HepG2 (cell line): ENCODE measurements around the gene PARP2. TPM values are rescaled to one million over a fixed set of nuclear protein-coding genes. Genes with fewer than 3 reads are reported as not detected.

Experiments
- ATF7 ChIP-seq, 2 experiments: fragments of 450-650 bp in 1 of 2; sonication (generic) in 1 of 2; formaldehyde crosslinking in 1 of 2; IDR thresholded peaks; 2 replicates each; pipeline versions ENCODE4 v1.4.0 to v1.6.1; 2016 to 2020; ENCODE audit warnings: antibody characterized with exemption in 1 of 2, mild to moderate bottlenecking in 1 of 2, missing genetic modification reagents in 1 of 2
- BRD4 ChIP-seq: sonication (generic); formaldehyde crosslinking; IDR thresholded peaks from 2 replicates; pipeline ENCODE4 v1.4.0; 2020; ENCODE audit warnings: missing genetic modification reagents
- CENPT ChIP-seq: sonication (generic); formaldehyde crosslinking; IDR thresholded peaks from 2 replicates; pipeline ENCODE4 v1.8.0; 2022; ENCODE audit warnings: low read depth, mild to moderate bottlenecking, moderate library complexity, missing genetic modification reagents
- DMAP1 ChIP-seq: IDR thresholded peaks from 2 replicates; pipeline ENCODE4 v1.6.1; 2016
- FLYWCH1 ChIP-seq: sonication (generic); formaldehyde crosslinking; IDR thresholded peaks from 2 replicates; pipeline ENCODE4 v1.8.1; 2023; ENCODE audit warnings: mild to moderate bottlenecking, missing genetic modification reagents
- HMGA1 ChIP-seq: sonication (generic); formaldehyde crosslinking; conservative IDR thresholded peaks from 2 replicates; pipeline ENCODE4 v1.4.0; 2020; ENCODE audit warnings: missing genetic modification reagents
- HMGXB3 ChIP-seq: sonication (generic); formaldehyde crosslinking; IDR thresholded peaks from 2 replicates; pipeline ENCODE4 v1.4.0; 2020; ENCODE audit warnings: missing genetic modification reagents, borderline replicate concordance
- KLF11 ChIP-seq: IDR thresholded peaks from 2 replicates; pipeline ENCODE4 v1.6.1; 2016; ENCODE audit warnings: missing compliant biosample characterization
- NBN ChIP-seq: fragments of 450-650 bp; conservative IDR thresholded peaks from 2 replicates; pipeline ENCODE4 v1.6.1; 2017
- NR3C1 ChIP-seq: sonication (generic); formaldehyde crosslinking; IDR thresholded peaks from 2 replicates; pipeline ENCODE4 v1.4.0; 2020; ENCODE audit warnings: missing genetic modification reagents
- RBM22 ChIP-seq: fragments of 200-400 bp; formaldehyde crosslinking; optimal IDR thresholded peaks from 2 replicates; pipeline ENCODE3; 2017; ENCODE audit warnings: mild to moderate bottlenecking, low read length, moderate library complexity
- RFX1 ChIP-seq: fragments of 450-650 bp; IDR thresholded peaks from 2 replicates; pipeline ENCODE4 v1.6.1; 2017
- RXRB ChIP-seq: IDR thresholded peaks from 2 replicates; pipeline ENCODE4 v1.6.1; 2016; ENCODE audit warnings: borderline replicate concordance, missing genetic modification reagents, missing compliant biosample characterization
- SMAD1 ChIP-seq: sonication (generic); formaldehyde crosslinking; IDR thresholded peaks from 2 replicates; pipeline ENCODE4 v1.4.0; 2020; ENCODE audit warnings: missing genetic modification reagents, low read depth, mild to moderate bottlenecking, borderline replicate concordance
- SMYD3 ChIP-seq: sonication (generic); formaldehyde crosslinking; IDR thresholded peaks from 2 replicates; pipeline ENCODE4 v1.8.1; 2023; ENCODE audit warnings: mild to moderate bottlenecking, missing genetic modification reagents
- ZBTB3 ChIP-seq: sonication (generic); formaldehyde crosslinking; IDR thresholded peaks from 2 replicates; pipeline ENCODE4 v1.4.0; 2020; ENCODE audit warnings: low read depth, mild to moderate bottlenecking, moderate library complexity, missing genetic modification reagents, borderline replicate concordance
- ZNF124 ChIP-seq: sonication (generic); formaldehyde crosslinking; IDR thresholded peaks from 2 replicates; pipeline ENCODE4 v1.4.0; 2020; ENCODE audit warnings: missing genetic modification reagents
- ZNF256 ChIP-seq: sonication (generic); formaldehyde crosslinking; conservative IDR thresholded peaks from 2 replicates; pipeline ENCODE4 v1.4.0; 2020; ENCODE audit warnings: missing genetic modification reagents
- ZNF263 ChIP-seq: sonication (generic); formaldehyde crosslinking; IDR thresholded peaks from 2 replicates; pipeline ENCODE4 v1.4.0; 2020; ENCODE audit warnings: missing genetic modification reagents
- ZNF326 ChIP-seq: sonication (generic); formaldehyde crosslinking; IDR thresholded peaks from 2 replicates; pipeline ENCODE4 v1.4.0; 2020; ENCODE audit warnings: missing genetic modification reagents, borderline replicate concordance
- ZNF512 ChIP-seq: sonication (generic); formaldehyde crosslinking; IDR thresholded peaks from 2 replicates; pipeline ENCODE4 v1.4.0; 2020; ENCODE audit warnings: mild to moderate bottlenecking, missing genetic modification reagents
- ZNF672 ChIP-seq: sonication (generic); formaldehyde crosslinking; IDR thresholded peaks from 2 replicates; pipeline ENCODE4 v1.8.1; 2022; ENCODE audit warnings: missing genetic modification reagents
- ZNF879 ChIP-seq: sonication (generic); formaldehyde crosslinking; IDR thresholded peaks from 2 replicates; pipeline ENCODE4 v1.8.1; 2023; ENCODE audit warnings: missing genetic modification reagents
- polyA plus RNA-seq, 8 experiments: library from polyadenylated mRNA; depleted of rRNA in 3 of 8; stranded (reverse) in 7 of 8; unstranded in 1 of 8; fragments of >200 nt; fragmentation: Illumina TruSeq in 4 of 8; extraction: Trizol in 4 of 8; gene quantifications; 2 replicates each; pipeline versions ENCODE4 v1.2.1 to v1.2.3, GENCODE V29; 2011 to 2016; ENCODE audit warnings: low read depth in 4 of 8, missing spikeins in 1 of 8, mixed read lengths in 1 of 8; ENCODE audit not compliant: insufficient read depth in 1 of 8
- total RNA-seq, 5 experiments: library from RNA; depleted of rRNA; stranded (reverse); fragments of >200 nt; fragmentation: Illumina TruSeq; extraction: Trizol; gene quantifications; 2 replicates each; pipeline ENCODE4 v1.2.3, GENCODE V29; 2016; ENCODE audit warnings: low read depth in 1 of 5
- TF ChIP-seq, protein P1 (sequence below): sonication (generic); formaldehyde crosslinking; IDR thresholded peaks from 2 replicates; pipeline ENCODE4 v1.4.0; 2020; ENCODE audit warnings: missing genetic modification reagents

The PARP2 gene
- total and polyA plus RNA-seq, 2 of the 13 experiments (the other 11 are each of a cell fraction or from before 2014, with no cell fraction given): 37.3 to 38.4 TPM

GRCh38 chr14:20305265-20306078 lies 38.0 kb upstream of the PARP2 start, which contains the start of gene TTC5 (continued):
- TF ChIP-seq RXRB (CRISPR knock-in tag) (no peak), ZNF256 (no peak), ZBTB3 (CRISPR knock-in tag) (no peak), ATF7 (IDR thresholded peaks at IDR 0.05) (no peak), ATF7 (CRISPR knock-in tag; IDR thresholded peaks at IDR 0.05) (peak; percentile 26; the same call in 1 of the 2 replicates), NBN (no peak), CENPT (no peak), FLYWCH1 (no peak), ZNF326 (no peak), DMAP1 (peak; percentile 66; the same call in 1 of the 2 replicates), NR3C1 (CRISPR knock-in tag) (no peak), HMGXB3 (CRISPR knock-in tag) (no peak), ZNF263 (CRISPR knock-in tag) (no peak), SMAD1 (CRISPR knock-in tag) (no peak), SMYD3 (CRISPR knock-in tag) (no peak), KLF11 (0 out of 2 replicates have a peak, but pooled peaks have one; percentile 66), ZNF672 (no peak), RFX1 (peak; percentile 80), BRD4 (CRISPR knock-in tag) (no peak), ZNF512 (CRISPR knock-in tag) (no peak), ZNF879 (no peak), RBM22 (peak; percentile 29), HMGA1 (no peak), ZNF124 (CRISPR knock-in tag) (0 out of 2 replicates have a peak, but pooled peaks have one; percentile 72)
- TF ChIP-seq, protein P1, sequence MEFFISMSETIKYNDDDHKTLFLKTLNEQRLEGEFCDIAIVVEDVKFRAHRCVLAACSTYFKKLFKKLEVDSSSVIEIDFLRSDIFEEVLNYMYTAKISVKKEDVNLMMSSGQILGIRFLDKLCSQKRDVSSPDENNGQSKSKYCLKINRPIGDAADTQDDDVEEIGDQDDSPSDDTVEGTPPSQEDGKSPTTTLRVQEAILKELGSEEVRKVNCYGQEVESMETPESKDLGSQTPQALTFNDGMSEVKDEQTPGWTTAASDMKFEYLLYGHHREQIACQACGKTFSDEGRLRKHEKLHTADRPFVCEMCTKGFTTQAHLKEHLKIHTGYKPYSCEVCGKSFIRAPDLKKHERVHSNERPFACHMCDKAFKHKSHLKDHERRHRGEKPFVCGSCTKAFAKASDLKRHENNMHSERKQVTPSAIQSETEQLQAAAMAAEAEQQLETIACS: no peak
